ENCODE measurements around the gene PRKAR2B.

DNA sequence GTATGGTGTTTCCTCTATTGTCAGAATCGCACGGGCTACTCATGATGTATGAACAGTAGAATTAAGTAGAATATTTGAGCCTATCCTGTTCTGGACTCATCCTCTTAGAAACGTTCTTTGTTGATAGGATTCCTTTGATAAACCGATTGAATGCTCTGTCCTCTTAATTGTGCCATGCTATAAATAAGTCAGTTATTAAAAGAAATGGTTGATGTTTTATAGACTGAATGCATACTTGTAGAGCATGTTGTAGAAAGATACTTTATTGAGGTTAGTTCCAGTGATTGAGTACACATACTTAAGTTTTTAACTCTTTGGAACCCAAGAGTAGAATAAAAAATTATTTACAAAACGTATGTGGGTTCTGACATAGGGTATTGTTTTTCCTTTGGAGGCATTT, 69.4 kb downstream of the PRKAR2B start:
- no peak for TF ChIP-seq CTCF (IDR thresholded peaks at IDR 0.05)
- TF ChIP-seq POLR2A (IDR thresholded peaks at IDR 0.05), result no peak
- no peak for TF ChIP-seq POLR2AphosphoS5 (IDR thresholded peaks at IDR 0.05)

Measured in transverse colon (tissue), 4 donors.